ENCODE measurements around the gene TCERG1L. TPM values are rescaled to one million over a fixed set of nuclear protein-coding genes. Genes with fewer than 3 reads are reported as not detected.

The TCERG1L gene
- total RNA-seq, 1 donor from 2014 or later: not detected

DNA sequence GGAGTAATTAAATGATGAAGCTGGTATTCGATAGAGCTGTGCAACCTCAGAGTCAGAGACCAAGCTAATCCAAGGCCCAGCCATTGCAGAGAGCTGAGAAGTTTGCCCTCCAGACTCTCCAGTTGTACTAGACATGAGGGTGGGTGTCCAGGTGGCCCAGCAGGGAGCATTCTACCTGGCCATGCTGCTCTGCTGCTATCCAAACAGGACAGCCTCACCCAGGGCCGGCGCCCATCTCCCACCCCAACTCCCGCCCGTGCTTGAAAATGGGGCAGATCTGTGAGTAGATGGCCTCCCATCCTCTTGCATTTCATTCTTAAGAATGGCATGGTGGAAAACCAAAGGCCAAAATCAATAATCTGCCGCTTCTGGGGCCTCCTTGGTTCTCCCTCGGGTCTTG lies 124.2 kb downstream of the TCERG1L start:
- intact Hi-C loops (cut with DNase I): no loop called here
- TF ChIP-seq, protein P1, sequence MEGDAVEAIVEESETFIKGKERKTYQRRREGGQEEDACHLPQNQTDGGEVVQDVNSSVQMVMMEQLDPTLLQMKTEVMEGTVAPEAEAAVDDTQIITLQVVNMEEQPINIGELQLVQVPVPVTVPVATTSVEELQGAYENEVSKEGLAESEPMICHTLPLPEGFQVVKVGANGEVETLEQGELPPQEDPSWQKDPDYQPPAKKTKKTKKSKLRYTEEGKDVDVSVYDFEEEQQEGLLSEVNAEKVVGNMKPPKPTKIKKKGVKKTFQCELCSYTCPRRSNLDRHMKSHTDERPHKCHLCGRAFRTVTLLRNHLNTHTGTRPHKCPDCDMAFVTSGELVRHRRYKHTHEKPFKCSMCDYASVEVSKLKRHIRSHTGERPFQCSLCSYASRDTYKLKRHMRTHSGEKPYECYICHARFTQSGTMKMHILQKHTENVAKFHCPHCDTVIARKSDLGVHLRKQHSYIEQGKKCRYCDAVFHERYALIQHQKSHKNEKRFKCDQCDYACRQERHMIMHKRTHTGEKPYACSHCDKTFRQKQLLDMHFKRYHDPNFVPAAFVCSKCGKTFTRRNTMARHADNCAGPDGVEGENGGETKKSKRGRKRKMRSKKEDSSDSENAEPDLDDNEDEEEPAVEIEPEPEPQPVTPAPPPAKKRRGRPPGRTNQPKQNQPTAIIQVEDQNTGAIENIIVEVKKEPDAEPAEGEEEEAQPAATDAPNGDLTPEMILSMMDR (IDR thresholded peaks at IDR 0.05): no peak
- ATAC-seq: no peak
- Histone ChIP-seq H3K4me3 (no peak overlapping the region), H3K27me3 (ENCODE audit: low read depth) (no peaks in the 10 kb centered on the region), H3K36me3 (no peaks in the 10 kb centered on the region), H3K9me3 (no peaks in the 10 kb centered on the region), H3K27ac (no peak overlapping the region), H3K4me1 (no peaks in the 10 kb centered on the region)
- no peak for DNase-seq

DNA sequence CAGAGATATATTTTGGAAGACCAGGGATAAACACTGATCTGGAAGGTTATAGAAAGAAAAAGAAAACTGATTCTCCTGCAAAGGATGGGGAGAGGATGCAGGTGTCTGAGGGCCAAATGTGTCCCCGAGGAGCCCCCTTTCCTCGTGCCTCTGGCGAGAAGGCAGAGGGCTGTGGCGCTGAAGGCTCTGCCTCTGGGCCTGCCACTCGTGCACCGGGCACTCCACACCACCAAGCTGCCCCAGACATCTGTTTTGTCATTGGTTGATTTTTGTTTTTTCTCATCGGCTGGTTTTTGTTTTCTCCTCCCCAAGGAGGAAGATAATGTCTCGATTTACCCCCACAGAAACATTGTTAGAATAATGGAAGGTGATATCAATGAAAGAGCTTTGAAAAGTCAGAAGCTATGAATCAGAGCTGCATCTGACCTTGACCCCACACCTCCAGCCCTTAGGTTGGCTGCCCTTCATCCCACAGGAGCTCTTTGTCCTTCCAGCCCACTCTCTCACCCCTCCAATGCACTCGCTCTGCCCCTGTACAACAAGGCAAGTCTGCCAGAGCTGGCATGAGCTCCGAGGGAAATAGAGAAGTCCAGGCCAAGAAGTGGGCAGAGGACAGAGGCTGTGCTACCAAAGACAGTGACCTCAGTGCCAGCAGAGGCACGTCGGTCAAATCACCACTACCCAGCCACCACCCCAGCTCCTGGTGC lies 124.8 kb downstream of the TCERG1L start:
- Histone ChIP-seq H3K4me1 (no peaks in the 10 kb centered on the region), H3K4me3 (no peak overlapping the region), H3K36me3 (no peaks in the 10 kb centered on the region), H3K27ac (no peak overlapping the region), H3K27me3 (ENCODE audit: low read depth) (no peaks in the 10 kb centered on the region), H3K9me3 (no peaks in the 10 kb centered on the region)
- ATAC-seq: no peak
- intact Hi-C loops (cut with DNase I): no loop called here
- no peak for DNase-seq
- TF ChIP-seq, protein P1 (IDR thresholded peaks at IDR 0.05): no peak

DNA sequence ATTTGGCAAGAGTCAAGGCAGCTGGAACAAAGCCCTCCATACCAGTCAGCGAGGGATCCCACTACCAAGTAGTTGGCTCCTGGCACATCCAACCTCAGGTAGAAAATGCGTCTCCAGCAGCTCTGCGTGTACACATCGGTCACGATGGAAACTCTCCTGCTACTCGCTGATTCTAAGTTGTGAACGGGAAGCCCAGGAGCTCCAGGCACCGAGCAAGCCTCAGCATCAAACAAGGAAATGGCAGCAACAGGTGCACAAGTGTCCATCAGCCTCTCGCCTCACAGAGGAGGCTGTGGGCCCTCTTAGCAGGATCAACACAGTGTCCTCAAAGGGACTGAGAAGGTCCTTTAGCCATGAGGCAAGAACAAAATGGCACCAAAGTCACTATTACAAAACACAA lies 127.0 kb downstream of the TCERG1L start:
- H3K27ac ChIP-seq: no peak overlapping the region
- H3K27me3 ChIP-seq (ENCODE audit: low read depth): peaks cover 7% of the 10 kb centered on the region
- H3K4me3 ChIP-seq: no peak overlapping the region
- ATAC-seq: no peak
- no peak for DNase-seq
- no peaks in the 10 kb centered on the region for H3K9me3 ChIP-seq
- TF ChIP-seq, protein P1 (IDR thresholded peaks at IDR 0.05): no peak
- H3K4me1 ChIP-seq: no peaks in the 10 kb centered on the region
- intact Hi-C loops (cut with DNase I): no loop called here
- H3K36me3 ChIP-seq: no peaks in the 10 kb centered on the region

- no peak overlapping the region for H3K27ac ChIP-seq
Observed at GRCh38 chr10:131183546-131184045, 127.9 kb downstream of the TCERG1L start.

GRCh38 chr10:131181456-131181855 lies 130.1 kb downstream of the TCERG1L start:
- TF ChIP-seq, protein P1 (IDR thresholded peaks at IDR 0.05): no peak
- no peak for ATAC-seq
- H3K4me1 ChIP-seq: no peaks in the 10 kb centered on the region

More at GRCh38 chr10:131183546-131184045, 127.9 kb downstream of the TCERG1L start:
- intact Hi-C loops (cut with DNase I): no loop called here
- TF ChIP-seq, protein P1 (IDR thresholded peaks at IDR 0.05): no peak
- no peaks in the 10 kb centered on the region for H3K4me1 ChIP-seq
- H3K4me3 ChIP-seq: no peak overlapping the region
- H3K9me3 ChIP-seq: no peaks in the 10 kb centered on the region
- H3K36me3 ChIP-seq: no peaks in the 10 kb centered on the region
- ATAC-seq (no peak), DNase-seq (no peak)
- peaks cover 7% of the 10 kb centered on the region for H3K27me3 ChIP-seq (ENCODE audit: low read depth)

More at GRCh38 chr10:131181456-131181855, 130.1 kb downstream of the TCERG1L start:
- Histone ChIP-seq H3K27ac (no peak overlapping the region), H3K36me3 (no peaks in the 10 kb centered on the region), H3K27me3 (ENCODE audit: low read depth) (peaks cover 7% of the 10 kb centered on the region), H3K9me3 (no peaks in the 10 kb centered on the region), H3K4me3 (no peak overlapping the region)
- intact Hi-C loops (cut with DNase I): no loop called here
- DNase-seq: no peak
